GM15510 (cell line): Measurements from ENCODE around the gene ENTPD8.

Experiments used
- POLR2A ChIP-seq: IDR thresholded peaks from 3 replicates; pipeline ENCODE4 v1.6.1; 2011; ENCODE audit warnings: borderline replicate concordance; ENCODE audit not compliant: insufficient read length; ENCODE audit errors: extremely low read depth

ENTPD8 gene

GRCh38 chr9:137457406-137458193 is 16.4 kb upstream of the ENTPD8 start:
- no peak for TF ChIP-seq POLR2A

- no peak for TF ChIP-seq POLR2A
Observed at GRCh38 chr9:137456864-137457405, 15.8 kb upstream of the ENTPD8 start.

- TF ChIP-seq POLR2A: no peak
Observed at GRCh38 chr9:137456061-137456863, 15.1 kb upstream of the ENTPD8 start.

GRCh38 chr9:137455359-137455991 is 14.3 kb upstream of the ENTPD8 start:
- no peak for TF ChIP-seq POLR2A

- no peak for TF ChIP-seq POLR2A
Observed at GRCh38 chr9:137454597-137455358, 13.6 kb upstream of the ENTPD8 start.

GRCh38 chr9:137454145-137454596 is 13.0 kb upstream of the ENTPD8 start:
- TF ChIP-seq POLR2A: no peak

GRCh38 chr9:137453643-137454081 is 12.5 kb upstream of the ENTPD8 start:
- TF ChIP-seq POLR2A: no peak

- no peak for TF ChIP-seq POLR2A
Observed at GRCh38 chr9:137452761-137453642, 11.8 kb upstream of the ENTPD8 start.

GRCh38 chr9:137452006-137452760 is 11.0 kb upstream of the ENTPD8 start:
- TF ChIP-seq POLR2A: no peak

GRCh38 chr9:137449931-137450538 is 8.9 kb upstream of the ENTPD8 start:
- no peak for TF ChIP-seq POLR2A

GRCh38 chr9:137449081-137449844 is 8.1 kb upstream of the ENTPD8 start:
- no peak for TF ChIP-seq POLR2A
